Stimulated activated CD8-positive, alpha-beta memory T cell treated with anti-CD3 and anti-CD28 coated beads, Interleukin-15, amount 100 ng/mL, for 1 hour (primary cell): ENCODE results near the gene TNFRSF4.

Experiments
- DNase-seq: peaks from one replicate; pipeline ENCODE4 v3.0.0-alpha.2; 2020; ENCODE audit warnings: low read depth

The TNFRSF4 gene

DNA sequence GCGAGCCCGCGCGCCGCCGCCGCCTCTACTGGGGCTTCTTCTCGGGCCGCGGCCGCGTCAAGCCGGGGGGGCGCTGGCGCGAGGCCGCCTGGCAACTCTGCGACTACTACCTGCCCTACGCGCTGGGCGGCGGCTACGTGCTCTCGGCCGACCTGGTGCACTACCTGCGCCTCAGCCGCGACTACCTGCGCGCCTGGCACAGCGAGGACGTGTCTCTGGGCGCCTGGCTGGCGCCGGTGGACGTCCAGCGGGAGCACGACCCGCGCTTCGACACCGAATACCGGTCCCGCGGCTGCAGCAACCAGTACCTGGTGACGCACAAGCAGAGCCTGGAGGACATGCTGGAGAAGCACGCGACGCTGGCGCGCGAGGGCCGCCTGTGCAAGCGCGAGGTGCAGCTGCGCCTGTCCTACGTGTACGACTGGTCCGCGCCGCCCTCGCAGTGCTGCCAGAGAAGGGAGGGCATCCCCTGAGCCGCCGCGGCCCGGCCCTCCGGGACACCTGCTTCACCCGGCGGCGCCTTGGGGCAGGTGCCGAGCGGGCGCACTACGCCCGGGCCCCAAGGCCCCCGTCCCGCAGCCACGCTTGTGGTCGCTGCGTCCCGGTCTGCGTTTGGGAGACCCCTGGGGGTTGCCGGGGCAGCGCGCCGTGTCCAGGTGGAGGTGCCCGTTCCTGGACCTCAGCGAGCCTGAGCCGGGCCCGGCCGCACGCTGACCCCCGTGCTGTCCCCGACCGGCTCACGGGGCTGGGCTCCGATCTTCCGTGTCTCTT lies 19.0 kb upstream of the TNFRSF4 start:
- no peak for DNase-seq

GRCh38 chr1:1232208-1232795 lies 18.3 kb upstream of the TNFRSF4 start, which contains the start of gene B3GALT6:
TSS of gene B3GALT6 (plus strand) at chr1:1232237. CDS start at chr1:1232279, 42 bp downstream.
- DNase-seq = no peak

GRCh38 chr1:1231400-1232207 lies 17.7 kb upstream of the TNFRSF4 start, which contains the start of gene SDF4:
TSS of gene SDF4 (minus strand) at chr1:1232001. CDS start at chr1:1228772, 3,229 bp downstream.
- peak; percentile 87 for DNase-seq

DNA sequence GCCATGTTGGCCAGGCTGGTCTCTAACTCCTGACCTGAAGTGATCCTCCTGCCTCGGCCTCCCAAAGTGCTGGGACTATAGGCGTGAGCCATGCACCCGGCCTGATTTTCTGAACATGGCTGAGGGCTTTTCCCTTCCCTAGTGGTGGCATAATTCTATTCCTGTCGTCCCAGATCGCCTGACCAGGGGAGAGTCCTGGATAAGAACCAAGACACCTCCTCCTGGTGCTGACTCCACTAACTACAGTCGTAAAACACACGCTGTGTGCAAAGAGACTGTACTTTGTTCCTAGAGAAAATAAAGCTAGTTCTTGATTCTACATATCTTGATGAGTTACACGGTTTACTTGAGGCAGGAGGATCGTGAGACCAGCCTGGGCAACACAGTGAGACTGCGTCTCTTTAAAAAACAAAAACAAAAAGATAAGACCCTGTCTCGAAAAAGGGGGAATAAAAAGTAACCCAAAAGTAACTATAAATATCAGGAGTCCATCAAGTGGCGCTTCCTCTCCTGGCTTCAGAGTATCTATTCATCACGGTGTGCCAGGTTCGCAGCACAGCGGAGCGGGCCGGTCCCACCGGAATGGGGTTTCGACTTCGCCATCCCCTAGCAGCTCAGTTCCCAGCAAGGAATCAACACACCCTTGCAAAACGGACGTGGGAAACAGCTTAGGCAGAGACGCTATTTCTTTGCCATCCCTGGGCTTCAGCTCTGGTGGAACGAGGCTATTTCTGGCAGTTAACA lies 16.9 kb upstream of the TNFRSF4 start:
- no peak for DNase-seq

DNA sequence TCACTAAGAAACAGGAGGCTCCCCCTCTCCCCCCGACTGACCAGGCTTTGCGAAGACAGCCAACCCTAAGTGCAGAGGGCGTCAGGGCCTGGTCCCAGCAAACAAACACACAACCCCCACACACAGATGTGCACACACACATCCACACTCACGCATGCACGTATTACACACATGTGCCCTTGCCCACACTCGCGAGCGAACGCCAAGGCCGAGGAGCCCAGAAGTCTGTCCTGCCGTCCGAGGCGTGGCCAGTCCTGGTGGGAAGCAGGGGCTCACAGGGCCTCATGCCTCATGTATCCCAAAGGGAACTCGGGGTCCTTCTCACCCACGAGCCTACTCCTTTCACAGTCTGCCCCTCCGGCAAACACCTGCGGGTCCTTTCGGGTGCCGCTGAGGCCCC lies 15.8 kb upstream of the TNFRSF4 start:
- DNase-seq = no peak

DNA sequence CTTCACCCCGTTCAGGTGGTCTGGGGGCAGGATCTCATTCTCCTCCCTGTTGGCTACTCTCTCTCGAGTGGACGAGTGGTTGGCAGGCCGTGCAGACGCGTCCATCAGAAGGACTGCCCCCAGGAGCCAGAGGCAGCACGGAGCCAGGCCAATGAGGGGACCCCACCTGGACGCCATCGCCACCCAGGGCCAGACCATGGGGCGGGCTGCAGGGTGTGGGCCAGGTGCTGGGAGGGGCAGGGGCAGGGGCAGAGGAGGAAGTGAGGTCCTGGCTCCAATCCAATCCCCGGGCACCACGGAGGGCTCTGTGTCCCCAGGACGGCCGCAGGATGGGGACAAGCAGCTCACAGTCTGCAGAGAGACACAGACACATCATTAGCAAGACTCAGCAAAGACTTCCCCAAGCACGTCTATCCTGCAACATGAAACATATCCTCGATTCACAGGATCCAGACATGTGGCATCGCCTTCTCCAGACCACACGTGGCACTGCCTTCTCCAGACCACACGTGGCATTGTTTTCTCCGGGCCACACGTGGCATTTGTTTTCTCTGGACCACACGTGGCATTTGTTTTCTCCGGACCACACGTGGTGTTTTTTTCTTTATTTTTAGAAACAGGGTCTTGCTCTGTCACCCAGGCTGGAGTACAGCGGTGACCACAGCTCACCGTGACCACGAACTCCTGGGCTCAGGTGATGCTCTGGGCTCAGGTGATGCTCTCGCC lies 14.8 kb upstream of the TNFRSF4 start:
- DNase-seq = no peak

DNA sequence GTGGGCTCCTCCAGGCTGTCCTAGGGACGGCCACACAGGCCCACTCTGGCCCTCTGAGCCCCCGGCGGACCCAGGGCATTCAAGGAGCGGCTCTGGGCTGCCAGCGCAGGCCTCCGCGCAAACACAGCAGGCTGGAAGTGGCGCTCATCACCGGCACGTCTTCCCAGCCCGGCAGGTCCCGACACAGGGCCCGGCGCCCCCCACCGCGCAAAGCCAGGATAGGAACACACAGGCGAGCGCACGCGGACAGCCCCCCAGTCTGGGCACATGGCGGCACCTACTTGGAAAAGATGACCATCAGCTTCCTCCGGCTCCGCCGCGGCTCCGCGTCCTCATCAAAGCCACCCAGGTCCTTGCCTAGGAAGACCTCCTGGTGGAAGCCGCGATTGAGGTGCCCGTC lies 14.2 kb upstream of the TNFRSF4 start:
- DNase-seq = no peak

DNA sequence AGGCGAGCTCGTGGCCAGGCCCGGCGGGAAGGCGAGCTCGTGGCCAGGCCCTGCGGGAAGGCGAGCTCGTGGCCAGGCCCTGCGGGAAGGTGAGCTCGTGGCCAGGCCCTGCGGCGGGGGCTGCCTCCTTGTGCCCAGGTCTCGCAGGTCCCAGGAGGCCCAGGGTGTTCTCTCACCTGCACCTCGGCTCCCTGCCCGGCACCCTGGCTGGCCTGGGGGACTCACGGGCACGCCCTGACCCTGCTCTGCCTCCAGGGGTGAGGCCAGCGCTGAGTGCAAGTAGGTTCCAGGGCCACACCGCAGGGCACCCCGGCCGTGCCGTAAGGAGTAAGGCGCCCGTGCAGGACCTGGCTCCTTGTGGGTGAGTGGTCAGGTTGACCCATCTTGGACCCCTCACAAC lies 13.4 kb upstream of the TNFRSF4 start:
- DNase-seq = no peak

- DNase-seq = no peak
These were observed 12.8 kb upstream of the TNFRSF4 start for GRCh38 chr1:1226566-1227362.

DNA sequence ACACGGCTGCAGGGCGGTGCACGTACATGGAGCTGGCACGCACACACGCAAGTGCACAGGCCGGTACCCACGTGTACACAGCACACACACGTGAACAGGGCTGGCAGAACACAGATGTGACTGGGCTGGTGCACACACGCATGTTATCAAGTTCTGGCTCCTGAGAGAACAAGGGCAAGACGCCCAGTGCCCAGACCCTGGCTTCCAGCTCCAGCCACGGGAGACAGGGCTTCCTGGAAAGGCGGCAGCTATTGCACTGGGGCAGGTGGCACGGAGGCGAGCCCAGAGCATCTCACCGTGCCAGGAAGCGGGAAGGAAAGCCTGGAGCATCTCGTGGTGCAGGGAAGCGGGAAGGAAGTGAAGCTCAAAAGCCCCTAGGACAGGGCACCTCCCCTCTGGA lies 12.0 kb upstream of the TNFRSF4 start:
- DNase-seq = no peak

DNA sequence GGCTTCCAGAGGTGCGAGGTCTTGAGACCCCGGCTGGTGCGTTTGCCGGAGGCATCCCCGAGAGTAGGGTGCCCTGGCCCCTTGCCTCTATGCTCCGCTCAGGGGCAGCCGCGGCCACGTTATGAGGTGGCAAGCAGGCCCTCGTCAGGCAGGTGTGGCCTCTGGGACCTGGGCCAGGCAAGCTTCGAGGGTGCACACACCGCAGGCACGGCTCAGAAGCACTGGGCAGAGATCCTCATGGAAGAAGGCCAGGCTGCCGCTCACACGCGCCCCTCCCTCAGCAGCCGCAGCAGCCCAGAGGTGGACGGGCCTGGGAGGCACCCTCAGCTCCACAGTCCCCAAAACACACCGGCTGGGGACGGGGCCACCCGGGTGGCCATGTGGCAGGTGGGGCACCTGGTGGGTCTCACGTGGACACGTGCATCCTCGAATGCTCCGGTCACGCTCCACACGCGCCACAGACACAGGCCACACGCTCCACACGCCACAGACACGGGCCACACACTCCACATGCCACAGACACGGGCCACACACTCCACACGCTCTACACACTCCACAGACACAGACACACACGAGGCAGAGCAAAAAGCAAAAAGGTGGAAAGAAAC lies 11.4 kb upstream of the TNFRSF4 start:
- DNase-seq = no peak

GRCh38 chr1:1223891-1224290 lies 9.9 kb upstream of the TNFRSF4 start:
- DNase-seq = no peak

DNA sequence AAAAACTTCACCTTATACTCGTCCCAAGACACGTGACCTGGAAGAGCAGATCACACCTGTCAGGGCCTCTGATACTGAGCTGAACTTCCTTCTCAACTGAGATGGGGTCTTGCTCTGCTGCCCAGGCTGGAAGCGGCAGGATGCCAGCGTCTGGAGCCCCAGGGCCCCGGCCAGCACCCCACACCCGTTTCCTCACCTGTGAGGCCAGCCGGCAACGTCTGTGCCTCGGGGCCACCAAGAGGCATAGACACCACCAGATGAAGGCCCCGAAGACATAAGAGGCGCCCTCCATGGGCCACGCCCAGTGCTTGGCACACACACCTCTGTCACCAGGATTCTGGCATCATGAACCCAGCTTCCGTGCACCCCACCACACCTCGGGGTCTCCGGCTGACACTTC lies 9.4 kb upstream of the TNFRSF4 start:
- no peak for DNase-seq

DNA sequence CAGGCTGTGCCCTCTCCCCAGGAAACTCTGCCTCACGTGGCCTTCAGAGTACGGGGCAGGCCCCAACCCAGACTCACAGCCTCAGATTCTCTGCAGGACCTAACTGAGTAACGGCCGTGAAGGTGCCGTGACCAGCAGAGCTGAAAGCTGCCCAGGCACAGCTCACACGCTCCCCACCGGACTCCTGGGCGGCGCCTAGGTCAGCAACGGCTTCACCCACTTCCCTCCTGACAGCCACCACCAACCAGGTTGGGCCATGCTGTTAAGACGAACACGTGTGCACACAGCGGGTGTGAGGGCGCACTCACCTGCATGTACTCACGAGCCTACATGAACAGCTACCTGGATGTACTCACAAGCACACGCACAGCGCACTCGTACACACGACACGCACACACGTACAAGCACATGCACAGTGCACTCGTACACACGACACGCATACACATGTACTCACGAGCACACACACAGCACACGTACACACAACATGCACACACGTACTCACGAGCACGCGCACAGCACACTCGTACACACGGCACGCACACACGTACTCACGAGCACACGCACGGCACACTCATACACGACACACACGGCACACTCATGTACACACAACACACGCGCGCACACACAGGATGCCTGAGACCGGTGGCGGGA lies 8.7 kb upstream of the TNFRSF4 start:
- DNase-seq = no peak

- no peak for DNase-seq
These were observed 8.1 kb upstream of the TNFRSF4 start for GRCh38 chr1:1221887-1222574.

- no peak for DNase-seq
These were observed 6.2 kb upstream of the TNFRSF4 start for GRCh38 chr1:1220197-1220596.

DNA sequence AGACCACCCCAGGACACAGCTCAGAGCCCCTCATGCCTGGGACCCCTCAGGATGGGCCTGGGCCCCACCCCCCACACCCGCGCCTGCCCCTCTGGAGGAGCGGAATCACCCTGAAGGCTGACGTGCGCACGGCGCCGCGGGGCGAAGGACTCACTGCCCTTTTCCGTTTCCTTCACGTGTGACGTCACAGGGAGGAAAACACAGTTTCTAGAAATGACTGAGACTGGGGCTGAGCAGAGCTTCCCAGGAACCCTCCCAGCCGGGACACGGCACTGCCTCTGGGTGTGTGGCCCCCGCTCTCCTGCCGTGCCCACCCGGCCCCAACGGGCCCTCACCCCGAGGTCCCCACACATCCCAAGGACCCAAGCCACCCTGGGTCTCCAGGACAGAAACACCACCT lies 5.4 kb upstream of the TNFRSF4 start:
- no peak for DNase-seq

- DNase-seq = no peak
These were observed 4.7 kb upstream of the TNFRSF4 start for GRCh38 chr1:1218524-1219200.
